Sciatic nerve (tissue), 2 donors: ENCODE results near the gene MARK2. TPM values are rescaled to one million over a fixed set of nuclear protein-coding genes. Genes with fewer than 3 reads are reported as not detected.
A peak's percentile ranks its signal among the peaks of the same experiment; 100 is the strongest.

Experiments
- ATAC-seq: fragments of 200-7000 bp; cut with Tn5 transposase; one replicate; pipeline ENCODE4 v1.9.1; 2020; ENCODE audit warnings: mild to moderate bottlenecking, moderate library complexity
- DNase-seq: peaks from one replicate; pipeline ENCODE4 v3.0.0-alpha.2; 2020; ENCODE audit warnings: low spot score
- intact Hi-C: fragments of 100-400 bp; cut with DNase I; formaldehyde crosslinking; loops from one replicate; pipeline ENCODE4 v1.14.2; 2022
- total RNA-seq: library from RNA; stranded (reverse); fragmentation: NEBNext Ultra II Directional; extraction: Animal tissue kit (Norgen Biotek cat#: 25700); gene quantifications from one replicate; pipeline ENCODE4 v1.2.1, GENCODE V29; 2021
- donor health status: DM: no; HTN: no; CAD: no.
- donor health status: DM: no; HTN: no; CAD: no.

MARK2 gene
- total RNA-seq, 1 donor from 2014 or later = 29.8 TPM

GRCh38 chr11:63826471-63827190 lies 12.3 kb upstream of the MARK2 start:
- ATAC-seq (no peak), DNase-seq (no peak)
- intact Hi-C loops = no loop called here

GRCh38 chr11:63829823-63830489 lies 9.0 kb upstream of the MARK2 start:
- intact Hi-C loops = no loop called here
- ATAC-seq (peak; percentile 38), DNase-seq (no peak)

GRCh38 chr11:63831326-63831725 lies 7.6 kb upstream of the MARK2 start:
- intact Hi-C loops = no loop called here
- ATAC-seq (no peak), DNase-seq (no peak)

- DNase-seq (no peak), ATAC-seq (no peak)
- intact Hi-C loops = no loop called here
Measured at GRCh38 chr11:63832336-63832735, 6.6 kb upstream of the MARK2 start.

GRCh38 chr11:63833048-63833447 lies 5.9 kb upstream of the MARK2 start:
- intact Hi-C loops = no loop called here
- DNase-seq (no peak), ATAC-seq (no peak)

- DNase-seq = no peak
- no peak for ATAC-seq
- intact Hi-C loops = no loop called here
Measured at GRCh38 chr11:63834535-63835157, 4.3 kb upstream of the MARK2 start.

GRCh38 chr11:63835158-63835545 lies 3.8 kb upstream of the MARK2 start:
- DNase-seq (no peak), ATAC-seq (no peak)
- intact Hi-C loops = no loop called here

- DNase-seq = peak; percentile 87
- intact Hi-C loops = loop anchor here (2.0 kb wide), 1 partner anchor 110 kb away; no protein-coding TSS in a partner anchor
Measured at GRCh38 chr11:63837027-63837688, 1.8 kb upstream of the MARK2 start.

GRCh38 chr11:63837739-63838138 lies 1.2 kb upstream of the MARK2 start:
- intact Hi-C loops = loop anchor here (2.0 kb wide), 1 partner anchor 109 kb away; no protein-coding TSS in a partner anchor
- no peak for ATAC-seq

More at GRCh38 chr11:63837027-63837688, 1.8 kb upstream of the MARK2 start:
- peak; percentile 51 for ATAC-seq

GRCh38 chr11:63838150-63838677 lies 696 bp upstream of the MARK2 start:
- DNase-seq = no peak
- ATAC-seq = peak; percentile 18
- intact Hi-C loops = no loop called here

More at GRCh38 chr11:63837739-63838138, 1.2 kb upstream of the MARK2 start:
- no peak for DNase-seq

- no peak for DNase-seq
Measured at GRCh38 chr11:63839508-63840355, 822 bp downstream of the MARK2 start.

GRCh38 chr11:63840356-63841060 lies 1.6 kb downstream of the MARK2 start:
- intact Hi-C loops = no loop called here
- ATAC-seq (no peak), DNase-seq (no peak)

More at GRCh38 chr11:63839508-63840355, 822 bp downstream of the MARK2 start:
- intact Hi-C loops = no loop called here
- no peak for ATAC-seq

- no peak for ATAC-seq
- intact Hi-C loops = no loop called here
- DNase-seq = no peak
Measured at GRCh38 chr11:63841554-63841953, 2.6 kb downstream of the MARK2 start.

- no peak for DNase-seq
- ATAC-seq = no peak
- intact Hi-C loops = no loop called here
Measured at GRCh38 chr11:63843041-63843440, 4.1 kb downstream of the MARK2 start.

- intact Hi-C loops = no loop called here
- DNase-seq = no peak
- ATAC-seq = no peak
Measured at GRCh38 chr11:63844836-63845235, 5.9 kb downstream of the MARK2 start.

GRCh38 chr11:63845303-63845702 lies 6.4 kb downstream of the MARK2 start:
- intact Hi-C loops = no loop called here
- DNase-seq (no peak), ATAC-seq (no peak)

- ATAC-seq (no peak), DNase-seq (no peak)
- intact Hi-C loops = no loop called here
Measured at GRCh38 chr11:63845911-63846310, 7.0 kb downstream of the MARK2 start.

GRCh38 chr11:63846897-63847296 lies 8.0 kb downstream of the MARK2 start:
- ATAC-seq (no peak), DNase-seq (no peak)
- intact Hi-C loops = no loop called here
